HCT116 (cell line): ENCODE results near the gene CCND2. TPM values are rescaled to one million over a fixed set of nuclear protein-coding genes. Genes with fewer than 3 reads are reported as not detected.

ENCODE experiments used
- ATAC-seq: fragments of 200-7000 bp; cut with Tn5 transposase; 2 replicates; pipeline ENCODE4 v1.9.1; 2020; ENCODE audit warnings: mild to moderate bottlenecking, moderate library complexity
- BruUV-seq: library from RNA; stranded (reverse); fragments of 400-500 nt; replicated peaks from 2 replicates; lab custom pipeline; 2021; lab: Mats Ljungman, UMichigan
- CTCF ChIA-PET: fragments of 300-600 bp; sonication (Branson Sonifier 250); formaldehyde crosslinking; loops from one replicate; lab custom pipeline; 2021; ENCODE audit warnings: antibody characterized with exemption; lab: Charles Lee
- POLR2A ChIA-PET: fragments of 300-600, 350-600 bp; sonication (Branson Sonifier 250); formaldehyde crosslinking; loops from one replicate; lab custom pipeline; 2021; ENCODE audit warnings: antibody characterized with exemption; lab: Charles Lee
- RAD21 ChIA-PET, 2 experiments: fragments of 300-600 bp; sonication (Branson Sonifier 250); formaldehyde crosslinking; loops; one replicate each; lab custom pipeline; 2023; ENCODE audit warnings: low total read pairs in 2 of 2; ENCODE audit not compliant: uncharacterized antibody in 2 of 2, unreplicated experiment in 2 of 2, low non-redundant PET in 1 of 2; lab: Charles Lee
- DNase-seq: peaks from one replicate; pipeline ENCODE4 v3.0.0-alpha.2; 2010; ENCODE audit warnings: low read depth, low spot score
- H2AFZ ChIP-seq: fragments of 200-600 bp; shearing (Covaris generic), sonication (generic); 2 replicates; pipeline ENCODE4 v1.6.1; 2017; ENCODE audit warnings: low read depth, mixed run types, mixed read lengths, antibody characterized with exemption, low read length; ENCODE audit not compliant: poor library complexity, severe bottlenecking
- H3K27ac ChIP-seq: 2 replicates; pipeline ENCODE4 v1.5.1; 2012; ENCODE audit warnings: low read depth, low read length
- H3K27me3 ChIP-seq: fragments of 200-600 bp; sonication (generic); 2 replicates; pipeline ENCODE4 v1.6.1; 2016; ENCODE audit warnings: mixed run types, low read length, mixed read lengths; ENCODE audit not compliant: insufficient read depth
- H3K36me3 ChIP-seq, 2 experiments: fragments of 200-500 bp in 1 of 2; fragments of 200-600 bp in 1 of 2; sonication (Bioruptor generic) in 1 of 2; sonication (generic) in 1 of 2; 2 replicates each; pipeline versions ENCODE4 v1.5.1 to v1.6.1; 2014 to 2016; ENCODE audit warnings: low read length in 2 of 2, inconsistent platforms in 1 of 2, mixed read lengths in 1 of 2, mixed run types in 1 of 2; ENCODE audit not compliant: insufficient read depth in 2 of 2, control insufficient read depth in 1 of 2
- H3K4me1 ChIP-seq, 2 experiments: fragments of 200-600 bp in 1 of 2; sonication (generic) in 1 of 2; 2 replicates each; pipeline versions ENCODE4 v1.5.1 to v1.6.1; 2012 to 2017; ENCODE audit warnings: low read length in 2 of 2, inconsistent platforms in 1 of 2, mild to moderate bottlenecking in 1 of 2, mixed read lengths in 1 of 2, mixed run types in 1 of 2, moderate library complexity in 1 of 2; ENCODE audit not compliant: insufficient read depth in 2 of 2, control insufficient read depth in 1 of 2
- H3K4me2 ChIP-seq: fragments of 200-600 bp; sonication (generic); 2 replicates; pipeline ENCODE4 v1.6.1; 2017; ENCODE audit warnings: mixed run types, low read length, mixed read lengths
- H3K4me3 ChIP-seq, 2 experiments: fragments of 200-600 bp in 1 of 2; sonication (generic) in 1 of 2; replicated peaks in 1 of 2; 2 replicates each; pipeline ENCODE4 v1.5.1; 2011 to 2016; ENCODE audit warnings: low read length in 2 of 2, control low read depth in 1 of 2, low read depth in 1 of 2, mild to moderate bottlenecking in 1 of 2, mixed read lengths in 1 of 2, mixed run types in 1 of 2
- H3K79me2 ChIP-seq: fragments of 200-600 bp; sonication (generic); 2 replicates; pipeline ENCODE4 v1.6.1; 2017; ENCODE audit warnings: mild to moderate bottlenecking, mixed run types, low read length, moderate library complexity, mixed read lengths; ENCODE audit not compliant: insufficient read depth
- H3K9ac ChIP-seq: fragments of 200-600 bp; sonication (generic); 2 replicates; pipeline ENCODE4 v1.6.1; 2016; ENCODE audit warnings: low read length, mixed read lengths
- H3K9me2 ChIP-seq: fragments of 200-600 bp; sonication (generic), shearing (Covaris generic); 2 replicates; pipeline ENCODE4 v1.6.1; 2017; ENCODE audit warnings: mixed run types, mild to moderate bottlenecking, moderate library complexity; ENCODE audit not compliant: insufficient read depth
- H3K9me3 ChIP-seq, 2 experiments: fragments of 200-500 bp in 1 of 2; fragments of 200-600 bp in 1 of 2; sonication (Bioruptor generic) in 1 of 2; sonication (generic) in 1 of 2; 2 replicates each; pipeline ENCODE4 v1.6.1; 2014 to 2017; ENCODE audit warnings: low read length in 2 of 2, mixed read lengths in 2 of 2, inconsistent platforms in 1 of 2, low read depth in 1 of 2, mild to moderate bottlenecking in 1 of 2, mixed run types in 1 of 2, moderate library complexity in 1 of 2; ENCODE audit not compliant: control insufficient read depth in 1 of 2, insufficient read depth in 1 of 2
- H4K20me1 ChIP-seq: fragments of 200-600 bp; sonication (generic), shearing (Covaris generic); 2 replicates; pipeline ENCODE4 v1.6.1; 2017; ENCODE audit warnings: mixed run types, mild to moderate bottlenecking, moderate library complexity; ENCODE audit not compliant: insufficient read depth
- CBX3 ChIP-seq: IDR thresholded peaks from 2 replicates; pipeline ENCODE4 v1.6.1; 2012; ENCODE audit warnings: low read depth
- EGR1 ChIP-seq: IDR thresholded peaks from 2 replicates; pipeline ENCODE4 v1.6.1; 2012; ENCODE audit warnings: low read depth
- FOSL1 ChIP-seq: IDR thresholded peaks from 2 replicates; pipeline ENCODE4 v1.6.1; 2012; ENCODE audit warnings: low read depth
- RAD21 ChIP-seq: IDR thresholded peaks from 2 replicates; pipeline ENCODE4 v1.6.1; 2012; ENCODE audit warnings: low read depth, mild to moderate bottlenecking
- SRF ChIP-seq: IDR thresholded peaks from 2 replicates; pipeline ENCODE4 v1.6.1; 2012; ENCODE audit warnings: low read depth
- TCF7L2 ChIP-seq: IDR thresholded peaks from 2 replicates; pipeline ENCODE4 v1.7.0; 2011; ENCODE audit warnings: borderline replicate concordance, inconsistent platforms; ENCODE audit not compliant: insufficient read depth, insufficient read length; ENCODE audit errors: extremely low read depth
- ZBTB33 ChIP-seq: IDR thresholded peaks from 2 replicates; pipeline ENCODE4 v1.6.1; 2011; ENCODE audit warnings: mild to moderate bottlenecking, low read length, moderate library complexity; ENCODE audit not compliant: insufficient replicate concordance; ENCODE audit errors: extremely low read depth
- ZFX ChIP-seq: fragments of 450-650 bp; IDR thresholded peaks from 2 replicates; pipeline ENCODE4 v1.6.1; 2017
- intact Hi-C: fragments of 100-400 bp; cut with micrococcal nuclease; formaldehyde crosslinking; loops from 2 replicates; pipeline ENCODE4 v1.10.0; 2022
- total RNA-seq: library from RNA; stranded (reverse); gene quantifications from one replicate; pipeline ENCODE4 v1.2.1, GENCODE V29; 2021; ENCODE audit not compliant: unreplicated experiment
- TF ChIP-seq, protein P1 (sequence below): IDR thresholded peaks from 2 replicates; pipeline ENCODE4 v1.6.1; 2012; ENCODE audit warnings: low read depth
- TF ChIP-seq, protein P2 (sequence below), 3 experiments: fragments of 200-600 bp in 1 of 3; sonication (generic) in 1 of 3; IDR thresholded peaks in 2 of 3; conservative IDR thresholded peaks in 1 of 3; 2 replicates each; pipeline ENCODE4 v1.5.1; 2012 to 2017; ENCODE audit warnings: low read depth in 2 of 3, low read length in 2 of 3, antibody characterized with exemption in 1 of 3, borderline replicate concordance in 1 of 3, control low read depth in 1 of 3, mild to moderate bottlenecking in 1 of 3, mixed read lengths in 1 of 3, mixed run types in 1 of 3, moderate library complexity in 1 of 3; ENCODE audit not compliant: insufficient read depth in 1 of 3

CCND2 gene
- total RNA-seq, 1 experiment from 2014 or later: 1.1 TPM

DNA sequence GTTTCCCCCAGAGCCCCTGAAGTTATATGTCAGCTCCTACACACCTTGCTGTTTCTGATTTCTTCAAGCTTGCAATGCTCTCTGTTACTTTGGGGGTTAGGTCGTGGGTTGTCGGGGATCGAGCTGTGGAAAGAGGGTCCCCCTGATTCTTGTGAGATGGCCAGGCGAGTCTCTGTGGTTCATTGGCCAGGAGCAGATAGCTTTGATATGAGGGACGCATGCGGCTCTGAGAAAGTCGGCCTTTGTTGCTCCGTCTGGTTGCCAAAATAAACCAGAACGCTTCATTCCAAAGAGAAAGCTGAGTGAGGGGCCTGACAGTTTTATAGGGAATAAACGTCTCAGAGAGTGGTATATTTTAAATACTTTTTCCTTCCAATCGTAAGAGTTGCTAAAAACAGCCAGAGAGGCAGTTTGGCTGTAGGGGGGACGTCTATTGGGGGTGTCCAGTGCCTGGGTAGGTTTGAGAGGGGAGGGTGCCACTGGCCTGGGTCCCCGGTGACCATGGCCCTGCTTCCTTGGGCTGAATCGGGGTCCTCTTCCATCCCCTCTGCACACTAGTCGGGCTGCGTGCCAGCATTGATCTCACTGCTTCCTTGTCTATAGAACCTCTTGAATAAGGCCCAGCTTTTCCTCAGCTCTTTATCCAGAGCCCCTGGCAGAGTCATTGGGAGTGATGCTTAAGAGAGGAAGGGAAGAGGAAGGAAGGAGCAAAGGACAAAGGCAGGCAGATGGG is 18.9 kb downstream of the CCND2 start:
- DNase-seq (no peak), ATAC-seq (no peak)
- H4K20me1 ChIP-seq: no peaks in the 10 kb centered on the region
- no peak overlapping the region for H3K4me3 ChIP-seq
- no peak overlapping the region for H3K9ac ChIP-seq
- no peak overlapping the region for H2AFZ ChIP-seq
- no peak overlapping the region for H3K27ac ChIP-seq
- H3K36me3 ChIP-seq: no peaks in the 10 kb centered on the region
- no peaks in the 10 kb centered on the region for H3K9me3 ChIP-seq
- no peak overlapping the region for H3K4me2 ChIP-seq
- POLR2A ChIA-PET: no interaction called here
- H3K27me3 ChIP-seq: no peaks in the 10 kb centered on the region; the same call in 1 of the 2 replicates
- intact Hi-C loops: no loop called here
- CTCF ChIA-PET: no interaction called here
- BruUV-seq: no TSS peak
- H3K9me2 ChIP-seq: no peaks in the 10 kb centered on the region
- RAD21 ChIA-PET: no interaction called here
- peaks cover 0 to 6% of the 10 kb centered on the region in 2 experiments; a peak in 1 of 4 replicates for H3K4me1 ChIP-seq
- TF ChIP-seq EGR1 (no peak), TCF7L2 (no peak), SRF (no peak), ZFX (no peak), ZBTB33 (no peak), CBX3 (no peak), RAD21 (no peak), FOSL1 (no peak)
- TF ChIP-seq, protein P1, sequence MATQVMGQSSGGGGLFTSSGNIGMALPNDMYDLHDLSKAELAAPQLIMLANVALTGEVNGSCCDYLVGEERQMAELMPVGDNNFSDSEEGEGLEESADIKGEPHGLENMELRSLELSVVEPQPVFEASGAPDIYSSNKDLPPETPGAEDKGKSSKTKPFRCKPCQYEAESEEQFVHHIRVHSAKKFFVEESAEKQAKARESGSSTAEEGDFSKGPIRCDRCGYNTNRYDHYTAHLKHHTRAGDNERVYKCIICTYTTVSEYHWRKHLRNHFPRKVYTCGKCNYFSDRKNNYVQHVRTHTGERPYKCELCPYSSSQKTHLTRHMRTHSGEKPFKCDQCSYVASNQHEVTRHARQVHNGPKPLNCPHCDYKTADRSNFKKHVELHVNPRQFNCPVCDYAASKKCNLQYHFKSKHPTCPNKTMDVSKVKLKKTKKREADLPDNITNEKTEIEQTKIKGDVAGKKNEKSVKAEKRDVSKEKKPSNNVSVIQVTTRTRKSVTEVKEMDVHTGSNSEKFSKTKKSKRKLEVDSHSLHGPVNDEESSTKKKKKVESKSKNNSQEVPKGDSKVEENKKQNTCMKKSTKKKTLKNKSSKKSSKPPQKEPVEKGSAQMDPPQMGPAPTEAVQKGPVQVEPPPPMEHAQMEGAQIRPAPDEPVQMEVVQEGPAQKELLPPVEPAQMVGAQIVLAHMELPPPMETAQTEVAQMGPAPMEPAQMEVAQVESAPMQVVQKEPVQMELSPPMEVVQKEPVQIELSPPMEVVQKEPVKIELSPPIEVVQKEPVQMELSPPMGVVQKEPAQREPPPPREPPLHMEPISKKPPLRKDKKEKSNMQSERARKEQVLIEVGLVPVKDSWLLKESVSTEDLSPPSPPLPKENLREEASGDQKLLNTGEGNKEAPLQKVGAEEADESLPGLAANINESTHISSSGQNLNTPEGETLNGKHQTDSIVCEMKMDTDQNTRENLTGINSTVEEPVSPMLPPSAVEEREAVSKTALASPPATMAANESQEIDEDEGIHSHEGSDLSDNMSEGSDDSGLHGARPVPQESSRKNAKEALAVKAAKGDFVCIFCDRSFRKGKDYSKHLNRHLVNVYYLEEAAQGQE: no peak
- TF ChIP-seq, protein P2, sequence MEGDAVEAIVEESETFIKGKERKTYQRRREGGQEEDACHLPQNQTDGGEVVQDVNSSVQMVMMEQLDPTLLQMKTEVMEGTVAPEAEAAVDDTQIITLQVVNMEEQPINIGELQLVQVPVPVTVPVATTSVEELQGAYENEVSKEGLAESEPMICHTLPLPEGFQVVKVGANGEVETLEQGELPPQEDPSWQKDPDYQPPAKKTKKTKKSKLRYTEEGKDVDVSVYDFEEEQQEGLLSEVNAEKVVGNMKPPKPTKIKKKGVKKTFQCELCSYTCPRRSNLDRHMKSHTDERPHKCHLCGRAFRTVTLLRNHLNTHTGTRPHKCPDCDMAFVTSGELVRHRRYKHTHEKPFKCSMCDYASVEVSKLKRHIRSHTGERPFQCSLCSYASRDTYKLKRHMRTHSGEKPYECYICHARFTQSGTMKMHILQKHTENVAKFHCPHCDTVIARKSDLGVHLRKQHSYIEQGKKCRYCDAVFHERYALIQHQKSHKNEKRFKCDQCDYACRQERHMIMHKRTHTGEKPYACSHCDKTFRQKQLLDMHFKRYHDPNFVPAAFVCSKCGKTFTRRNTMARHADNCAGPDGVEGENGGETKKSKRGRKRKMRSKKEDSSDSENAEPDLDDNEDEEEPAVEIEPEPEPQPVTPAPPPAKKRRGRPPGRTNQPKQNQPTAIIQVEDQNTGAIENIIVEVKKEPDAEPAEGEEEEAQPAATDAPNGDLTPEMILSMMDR (IDR thresholded peaks at IDR 0.05 in 2 of 3, conservative IDR thresholded peaks at IDR 0.05 in 1 of 3; ENCODE audit: borderline replicate concordance in 1 of 3, insufficient read depth in 1 of 3, low read depth in 2 of 3, low read length in 2 of 3): no peak
- H3K79me2 ChIP-seq: no peaks in the 10 kb centered on the region
